ENCODE data around the gene WFIKKN1.

The WFIKKN1 gene

DNA sequence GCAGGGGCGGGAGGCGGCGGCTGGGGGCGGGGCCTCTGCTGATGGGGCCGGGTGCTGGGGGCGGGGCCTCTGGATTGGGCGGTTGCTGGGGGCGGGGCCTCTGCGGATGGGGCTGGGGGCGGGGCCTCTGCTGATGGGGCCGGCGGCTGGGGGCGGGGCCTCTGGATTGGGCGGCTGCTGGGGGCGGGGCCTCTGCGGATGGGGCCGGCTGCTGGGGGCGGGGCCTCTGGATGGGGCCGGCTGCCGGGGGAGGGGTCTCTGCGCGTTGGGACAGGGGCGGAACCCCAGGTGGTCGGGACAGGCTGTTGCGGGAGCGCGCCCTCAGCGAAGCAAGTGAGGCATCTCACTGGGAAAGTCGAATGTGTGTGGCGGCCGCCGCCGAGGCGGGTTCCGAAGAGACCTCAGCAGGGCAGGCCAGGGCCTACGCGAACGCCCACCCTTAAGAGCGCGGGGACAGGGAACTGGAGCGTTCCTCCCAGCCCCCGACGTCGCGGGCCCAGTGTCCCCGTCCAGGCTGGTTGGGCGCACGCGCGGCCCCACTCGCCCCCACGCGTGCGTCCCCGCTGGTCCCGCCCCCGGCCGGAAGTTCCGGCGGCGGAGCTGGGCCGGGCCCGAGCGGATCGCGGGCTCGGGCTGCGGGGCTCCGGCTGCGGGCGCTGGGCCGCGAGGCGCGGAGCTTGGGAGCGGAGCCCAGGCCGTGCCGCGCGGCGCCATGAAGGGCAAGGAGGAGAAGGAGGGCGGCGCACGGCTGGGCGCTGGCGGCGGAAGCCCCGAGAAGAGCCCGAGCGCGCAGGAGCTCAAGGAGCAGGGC, 49.2 kb downstream of the WFIKKN1 start, which contains the start of gene STUB1:
Gene STUB1 (plus strand): TSS at position 597 of the 811 bp plus-strand sequence. CDS start 116 bp downstream, at position 713.
- FAIRE-seq = peak; percentile 73

DNA sequence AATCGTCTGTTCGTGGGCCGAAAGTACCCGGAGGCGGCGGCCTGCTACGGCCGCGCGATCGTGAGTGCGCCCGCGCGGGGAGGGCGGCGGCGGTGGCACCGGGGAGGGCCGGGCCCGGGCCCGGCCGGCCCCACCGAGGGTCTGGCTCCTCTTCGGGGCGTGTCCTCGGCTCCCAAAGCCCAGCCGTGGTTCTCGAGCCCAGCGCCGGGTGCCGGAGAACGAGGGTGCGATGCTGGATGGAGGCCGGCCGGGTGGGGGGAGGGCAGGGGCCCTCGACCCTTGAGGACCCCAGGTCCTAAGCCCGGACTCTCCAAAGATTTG, 49.8 kb downstream of the WFIKKN1 start:
- FAIRE-seq (no peak), DNase-seq (ENCODE audit: extremely low spot score, insufficient read length, low read depth) (no peak)

More for the DNA sequence above, 49.2 kb downstream of the WFIKKN1 start, which contains the start of gene STUB1:
- DNase-seq (ENCODE audit: extremely low spot score, insufficient read length, low read depth) = peak; percentile 62

DNA sequence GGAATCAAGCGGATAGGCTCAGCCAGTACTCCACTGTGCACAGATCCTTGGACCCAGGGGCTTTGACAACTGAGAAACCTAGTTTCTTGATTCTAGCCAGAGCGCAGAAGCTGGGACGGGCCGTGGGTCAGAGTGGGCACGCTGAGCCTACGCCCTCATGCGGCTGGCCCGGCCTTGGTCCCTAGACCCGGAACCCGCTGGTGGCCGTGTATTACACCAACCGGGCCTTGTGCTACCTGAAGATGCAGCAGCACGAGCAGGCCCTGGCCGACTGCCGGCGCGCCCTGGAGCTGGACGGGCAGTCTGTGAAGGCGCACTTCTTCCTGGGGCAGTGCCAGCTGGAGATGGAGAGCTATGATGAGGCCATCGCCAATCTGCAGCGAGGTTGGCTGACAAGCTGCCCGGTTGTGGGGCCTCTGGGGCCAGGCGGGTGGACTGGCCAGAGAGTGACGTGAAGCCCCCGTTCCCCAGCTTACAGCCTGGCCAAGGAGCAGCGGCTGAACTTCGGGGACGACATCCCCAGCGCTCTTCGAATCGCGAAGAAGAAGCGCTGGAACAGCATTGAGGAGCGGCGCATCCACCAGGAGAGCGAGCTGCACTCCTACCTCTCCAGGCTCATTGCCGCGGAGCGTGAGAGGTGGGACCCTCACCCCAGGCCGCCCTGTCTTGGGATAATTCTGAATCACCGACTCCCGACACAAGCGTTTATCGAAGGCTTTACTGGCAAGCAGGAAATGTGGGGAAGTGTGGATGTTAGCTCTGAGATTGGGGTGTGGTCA, 50.4 kb downstream of the WFIKKN1 start:
- FAIRE-seq (peak; percentile 54), DNase-seq (ENCODE audit: extremely low spot score, insufficient read length, low read depth) (no peak)

DNA sequence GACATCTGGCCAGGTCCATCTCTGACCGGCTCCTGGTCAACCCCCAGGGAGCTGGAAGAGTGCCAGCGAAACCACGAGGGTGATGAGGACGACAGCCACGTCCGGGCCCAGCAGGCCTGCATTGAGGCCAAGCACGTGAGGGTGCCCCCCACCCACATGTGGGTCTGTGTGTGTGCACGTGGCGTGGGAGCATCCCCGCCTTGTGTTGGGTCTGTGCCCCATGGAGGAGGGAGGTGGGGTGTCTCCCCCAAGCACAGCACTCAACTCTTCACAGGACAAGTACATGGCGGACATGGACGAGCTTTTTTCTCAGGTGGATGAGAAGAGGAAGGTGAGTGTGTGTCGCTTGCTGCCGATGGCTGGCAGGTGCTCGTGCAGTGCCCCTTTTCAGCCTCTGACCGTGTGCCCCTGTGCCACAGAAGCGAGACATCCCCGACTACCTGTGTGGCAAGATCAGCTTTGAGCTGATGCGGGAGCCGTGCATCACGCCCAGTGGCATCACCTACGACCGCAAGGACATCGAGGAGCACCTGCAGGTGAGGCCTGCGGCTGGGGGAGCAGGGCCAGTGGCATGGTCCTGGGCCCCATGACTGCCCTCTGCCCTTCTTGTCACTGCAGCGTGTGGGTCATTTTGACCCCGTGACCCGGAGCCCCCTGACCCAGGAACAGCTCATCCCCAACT, 51.1 kb downstream of the WFIKKN1 start:
- no peak for FAIRE-seq
- no peak for DNase-seq (ENCODE audit: extremely low spot score, insufficient read length, low read depth)

DNA sequence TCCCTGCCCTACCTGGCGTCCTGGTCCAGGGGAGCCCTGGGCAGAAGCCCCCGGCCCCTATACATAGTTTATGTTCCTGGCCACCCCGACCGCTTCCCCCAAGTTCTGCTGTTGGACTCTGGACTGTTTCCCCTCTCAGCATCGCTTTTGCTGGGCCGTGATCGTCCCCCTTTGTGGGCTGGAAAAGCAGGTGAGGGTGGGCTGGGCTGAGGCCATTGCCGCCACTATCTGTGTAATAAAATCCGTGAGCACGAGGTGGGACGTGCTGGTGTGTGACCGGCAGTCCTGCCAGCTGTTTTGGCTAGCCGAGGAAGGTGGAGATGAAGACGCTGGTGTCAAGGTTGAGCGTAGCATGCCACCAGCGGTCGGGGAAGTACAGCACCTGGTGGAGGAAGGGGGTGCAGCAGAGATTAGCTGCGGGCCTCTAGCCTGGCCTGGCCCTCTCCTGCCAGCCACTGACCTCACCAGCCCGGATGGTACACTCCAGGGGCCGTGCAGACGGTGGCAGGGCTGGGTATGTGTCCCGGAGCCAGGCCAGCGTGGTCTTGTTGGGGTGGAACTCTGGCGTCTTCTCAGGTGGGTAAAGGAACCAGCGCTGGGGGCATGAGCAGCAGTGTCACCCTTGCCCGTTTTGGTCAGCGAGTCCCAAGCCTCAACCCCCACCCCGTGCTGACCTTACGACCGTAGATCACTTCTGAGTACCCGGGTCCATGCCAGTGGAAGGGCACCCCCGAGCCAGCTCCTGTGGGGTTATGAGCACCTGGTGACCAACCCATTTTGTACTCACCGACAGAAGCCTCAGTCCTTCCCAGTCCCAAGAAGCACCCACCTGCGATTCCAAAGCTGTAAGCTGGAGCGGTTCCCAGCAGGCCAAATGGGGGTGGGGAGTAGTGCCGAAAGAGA, 52.0 kb downstream of the WFIKKN1 start:
- DNase-seq (ENCODE audit: extremely low spot score, insufficient read length, low read depth) (no peak), FAIRE-seq (no peak)

DNA sequence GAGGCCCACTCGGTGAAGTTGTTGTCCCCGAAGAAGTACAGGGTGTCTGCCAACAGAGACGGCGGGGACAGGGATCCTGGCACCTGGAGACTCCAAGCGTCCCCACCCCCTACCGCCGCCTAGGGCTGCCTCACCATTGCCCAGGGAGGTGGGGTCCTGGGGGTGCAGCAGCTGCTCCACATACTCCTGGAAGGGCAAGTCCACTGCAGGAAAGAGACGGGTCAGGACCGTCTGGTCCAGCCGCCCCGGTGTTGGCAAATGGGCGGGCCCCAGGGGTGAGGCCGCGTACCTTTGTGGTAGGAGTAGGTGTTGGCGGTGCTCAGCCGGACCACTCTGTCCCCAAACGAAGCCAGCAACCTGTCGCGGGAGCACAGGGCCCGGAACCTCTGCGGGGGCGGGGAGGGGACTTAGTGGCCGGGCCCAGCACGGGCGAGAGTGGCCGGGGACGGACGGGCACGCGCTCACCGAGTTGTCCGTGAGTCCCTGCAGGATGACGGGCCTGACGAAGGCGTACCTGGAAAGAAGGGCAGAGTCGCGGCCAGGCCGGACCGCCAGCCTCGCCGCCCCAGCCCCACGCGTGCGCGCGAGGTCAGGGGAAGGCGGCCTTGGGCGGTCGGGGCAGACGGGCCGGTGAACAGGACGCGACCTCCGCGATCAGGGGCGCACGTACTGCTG, 52.7 kb downstream of the WFIKKN1 start:
- no peak for DNase-seq (ENCODE audit: extremely low spot score, insufficient read length, low read depth)
- FAIRE-seq = no peak
